ENCODE measurements around the gene ELMO2.

GRCh38 chr20:46435146-46435545 is 28.7 kb upstream of the ELMO2 start:
- TF ChIP-seq CTCF (IDR thresholded peaks at IDR 0.05): no peak
- TF ChIP-seq POLR2A (IDR thresholded peaks at IDR 0.05): no peak
